Right renal cortex interstitium (tissue), 3 donors: Measurements from ENCODE around the gene FCGBP. TPM values are rescaled to one million over a fixed set of nuclear protein-coding genes. Genes with fewer than 3 reads are reported as not detected.

Experiments used
- DNase-seq, 3 donors: peaks; one replicate each; pipeline ENCODE4 v3.0.0-alpha.2; 2013; ENCODE audit warnings: low read depth in 3 of 3, low spot score in 2 of 3
- polyA plus RNA-seq, 3 donors: library from polyadenylated mRNA; unstranded; fragments of 120-200 nt; gene quantifications; one replicate each; pipeline ENCODE4 v1.2.1, GENCODE V29; 2013; ENCODE audit not compliant: insufficient read length in 3 of 3

FCGBP gene
- polyA plus RNA-seq, 3 donors = 5.4 to 9.4 (median 9.2) TPM

DNA sequence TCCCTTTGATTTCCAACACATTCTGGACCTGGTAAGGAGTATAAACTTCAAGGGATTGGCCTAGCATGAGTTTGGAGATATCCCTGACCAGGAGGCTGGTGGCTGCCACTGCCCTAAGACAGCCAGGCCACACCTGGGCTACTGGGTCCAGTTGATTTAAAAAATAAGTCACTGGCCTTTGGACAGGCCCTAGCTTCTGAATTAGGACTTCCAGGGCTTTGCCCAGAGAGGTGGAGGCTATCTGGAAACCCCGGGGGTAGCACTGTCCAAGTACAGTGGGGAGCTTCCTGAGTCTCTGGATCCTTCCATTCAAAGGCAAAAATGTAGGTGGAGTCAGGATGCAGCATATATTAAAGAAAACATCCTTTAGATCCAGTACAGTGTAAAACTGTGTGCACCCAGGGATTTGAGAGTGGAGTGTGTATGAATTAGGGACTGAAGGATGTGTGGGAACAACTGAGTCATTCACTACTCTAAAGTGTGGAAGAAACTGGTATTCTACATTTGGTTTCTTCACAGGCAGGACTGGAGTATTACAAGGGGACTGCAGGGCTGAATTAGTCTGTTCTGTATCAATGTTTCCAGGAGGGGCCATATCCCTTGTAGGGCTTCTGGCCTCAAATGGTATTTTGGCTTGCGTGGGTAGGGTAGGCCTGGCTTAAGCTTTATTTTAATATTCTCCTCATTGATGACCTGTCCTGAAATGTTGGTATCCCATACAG lies 14.8 kb upstream of the FCGBP start:
- DNase-seq = no peak

DNA sequence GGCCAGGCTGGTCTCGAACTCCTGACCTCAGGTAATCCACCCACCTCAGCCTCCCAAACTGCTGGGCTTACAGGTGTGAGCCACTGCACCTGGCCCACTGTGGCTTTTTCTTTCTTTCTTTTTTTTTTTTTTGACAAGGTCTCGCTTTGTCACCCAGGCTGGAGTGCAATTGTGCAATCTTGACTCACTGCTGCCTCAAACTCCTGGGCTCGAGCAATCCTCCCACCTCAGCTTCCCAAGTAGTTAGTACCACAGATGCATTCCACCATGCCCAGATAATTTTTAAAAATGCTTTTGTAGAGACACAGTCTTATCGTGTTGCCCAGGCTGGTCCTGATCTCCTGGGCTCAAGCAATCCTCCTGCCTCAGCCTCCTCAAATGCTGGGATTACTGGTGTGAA lies 12.1 kb upstream of the FCGBP start:
- DNase-seq = no peak

DNA sequence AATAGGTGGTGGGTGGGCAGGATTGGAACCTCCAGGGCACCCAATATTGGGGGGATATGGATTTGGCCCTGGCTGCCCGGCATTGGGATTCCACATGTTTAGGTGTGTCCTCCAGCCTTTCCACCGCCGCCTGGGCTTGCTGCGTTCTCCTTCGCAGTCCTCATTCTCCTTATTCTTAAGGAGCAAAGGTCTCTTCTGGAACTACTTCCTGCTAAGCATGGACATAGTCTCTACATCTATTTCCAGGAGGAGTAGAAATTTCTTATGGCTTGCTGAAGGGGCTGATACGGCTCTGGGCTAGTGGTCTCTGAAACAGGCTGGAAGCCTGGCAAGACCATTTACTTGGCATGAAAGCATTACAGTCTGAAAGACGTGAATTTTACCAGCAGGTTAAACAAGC lies 9.2 kb upstream of the FCGBP start:
- DNase-seq = no peak

DNA sequence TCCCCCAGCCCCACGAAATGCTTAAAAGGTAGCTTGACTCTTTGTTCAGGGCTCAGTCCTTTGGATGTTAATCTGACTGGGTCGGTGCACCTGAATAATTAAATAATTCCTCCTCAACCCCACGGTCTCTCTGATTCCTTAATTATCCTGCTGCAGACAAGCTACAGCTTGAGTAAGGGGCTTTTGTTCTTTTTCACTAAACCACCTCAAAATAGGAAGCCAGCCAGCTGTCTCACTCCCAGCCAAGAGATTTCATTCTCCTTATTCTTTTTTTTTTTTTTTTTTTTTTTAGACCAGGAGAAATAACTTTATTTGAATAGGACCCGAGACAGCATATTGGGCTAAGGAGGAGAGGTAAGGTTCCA lies 7.9 kb upstream of the FCGBP start:
- no peak for DNase-seq

DNA sequence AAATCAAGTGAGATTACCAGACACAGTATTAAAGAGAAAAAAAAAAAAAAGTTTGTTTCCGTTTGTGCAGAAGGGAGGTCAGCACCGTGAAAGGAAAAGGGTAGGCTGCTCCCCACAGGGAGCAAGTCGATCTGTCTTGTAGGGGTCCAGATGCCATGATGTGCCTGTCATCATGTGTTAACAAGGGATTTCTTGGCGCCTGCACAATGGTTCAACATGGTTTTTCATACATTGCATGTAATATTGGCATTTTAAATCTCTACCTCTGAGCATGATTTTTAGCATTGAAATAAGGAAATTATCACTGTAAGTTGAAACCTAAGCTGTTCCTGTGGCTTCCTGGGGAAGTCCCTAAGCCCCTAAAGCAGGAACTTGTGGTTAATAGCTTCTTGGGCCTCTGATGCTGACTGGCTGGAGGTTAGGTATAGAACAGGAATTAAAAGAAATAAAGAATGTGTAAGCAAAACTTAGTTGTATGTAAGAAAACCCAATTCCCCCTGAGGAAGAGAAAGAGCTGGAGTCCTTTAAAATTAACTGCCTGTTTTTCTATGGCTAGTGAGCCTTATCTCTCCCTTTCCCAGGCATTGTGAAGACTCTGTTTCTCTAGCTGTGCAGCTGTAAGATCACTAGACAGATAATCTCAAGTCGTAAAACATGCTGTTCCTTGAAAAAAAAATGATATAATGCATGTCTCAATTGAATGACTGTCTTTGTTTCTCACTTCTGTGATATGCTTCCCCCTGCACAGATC lies 7.4 kb upstream of the FCGBP start:
- DNase-seq = no peak

DNA sequence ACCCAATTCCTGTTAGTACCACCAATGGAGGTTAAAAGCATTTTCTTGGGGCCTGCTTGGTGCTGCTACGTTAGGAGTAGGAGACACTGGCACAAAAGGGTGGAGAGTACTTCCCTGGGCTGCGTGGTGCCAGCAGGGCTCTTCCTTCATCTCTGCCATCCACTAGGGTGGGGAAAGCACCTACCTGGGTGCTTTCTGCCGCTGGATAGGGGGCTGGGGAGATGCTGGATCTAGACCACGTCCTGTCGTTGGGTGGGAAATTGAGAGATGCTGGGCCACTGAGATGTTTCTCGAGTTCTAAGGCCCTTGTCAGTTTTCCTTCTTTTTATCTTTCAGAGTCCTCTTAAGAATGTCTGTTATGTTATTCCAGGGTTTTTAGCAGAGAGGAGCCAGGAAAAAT lies 6.7 kb upstream of the FCGBP start:
- DNase-seq = no peak

DNA sequence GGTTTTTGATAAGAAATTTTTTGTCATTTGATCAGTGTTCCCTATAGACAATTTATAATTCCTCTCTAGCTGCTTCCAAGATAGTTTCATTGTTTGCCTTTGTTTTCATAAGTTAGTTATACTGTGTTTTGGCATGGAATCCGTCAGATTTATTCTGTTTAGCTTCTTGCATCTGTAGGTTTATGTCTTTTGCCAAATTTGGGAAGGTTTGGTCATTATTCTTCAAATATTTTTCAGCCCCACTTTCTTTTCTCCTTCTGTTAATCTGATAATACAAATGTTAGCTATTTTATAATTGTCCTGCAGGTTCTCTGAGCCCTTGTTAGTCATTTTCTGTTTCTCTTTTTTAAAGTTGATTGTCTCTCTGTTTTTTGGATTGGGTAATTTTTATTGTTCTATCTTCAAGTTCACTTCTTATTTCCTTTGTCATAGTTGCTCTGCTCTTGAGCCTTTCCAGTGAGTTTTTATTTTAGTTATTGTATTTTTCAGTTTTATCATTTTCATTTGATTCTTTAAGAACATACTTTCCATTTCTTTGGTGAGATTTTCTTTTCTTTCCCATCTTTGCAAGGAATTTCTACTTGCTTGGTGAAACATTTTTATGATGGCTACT lies 5.9 kb upstream of the FCGBP start:
- no peak for DNase-seq

DNA sequence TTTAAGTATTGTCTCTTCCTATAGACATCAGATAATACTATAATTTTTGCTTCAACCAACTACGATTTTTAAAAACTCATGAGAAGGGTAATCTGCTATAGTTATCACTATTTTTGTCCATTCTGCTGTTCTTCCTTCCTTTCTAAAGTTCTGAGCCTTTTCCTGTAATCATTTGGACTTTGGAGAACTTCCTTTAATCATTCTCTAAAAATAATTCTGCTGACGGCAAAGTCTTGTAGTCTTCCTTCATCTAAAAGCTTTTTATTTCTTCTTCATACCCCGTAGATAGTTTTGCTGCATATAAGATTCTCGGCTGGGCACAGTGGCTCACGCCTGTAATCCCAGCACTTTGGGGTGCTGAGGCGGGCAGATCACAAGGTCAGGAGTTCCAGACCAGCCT lies 5.1 kb upstream of the FCGBP start:
- no peak for DNase-seq

DNA sequence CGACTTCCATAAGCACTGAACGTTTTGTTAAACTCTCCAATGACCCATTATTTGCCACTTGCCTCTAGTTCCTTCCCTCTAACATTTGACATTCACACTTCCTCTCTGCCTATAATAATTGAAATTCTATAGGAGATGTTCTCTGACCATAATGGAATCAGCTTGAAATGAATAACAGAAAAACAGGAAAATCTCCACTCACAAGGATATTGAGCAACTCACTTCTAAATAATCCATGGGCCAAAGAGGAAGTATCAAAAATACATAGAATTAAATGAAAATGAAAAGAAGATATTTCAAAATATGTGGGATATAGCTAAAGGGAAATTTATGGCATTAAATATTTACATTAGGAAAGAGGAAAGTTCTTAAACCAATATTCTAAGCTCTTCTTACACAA lies 3.4 kb upstream of the FCGBP start:
- no peak for DNase-seq

DNA sequence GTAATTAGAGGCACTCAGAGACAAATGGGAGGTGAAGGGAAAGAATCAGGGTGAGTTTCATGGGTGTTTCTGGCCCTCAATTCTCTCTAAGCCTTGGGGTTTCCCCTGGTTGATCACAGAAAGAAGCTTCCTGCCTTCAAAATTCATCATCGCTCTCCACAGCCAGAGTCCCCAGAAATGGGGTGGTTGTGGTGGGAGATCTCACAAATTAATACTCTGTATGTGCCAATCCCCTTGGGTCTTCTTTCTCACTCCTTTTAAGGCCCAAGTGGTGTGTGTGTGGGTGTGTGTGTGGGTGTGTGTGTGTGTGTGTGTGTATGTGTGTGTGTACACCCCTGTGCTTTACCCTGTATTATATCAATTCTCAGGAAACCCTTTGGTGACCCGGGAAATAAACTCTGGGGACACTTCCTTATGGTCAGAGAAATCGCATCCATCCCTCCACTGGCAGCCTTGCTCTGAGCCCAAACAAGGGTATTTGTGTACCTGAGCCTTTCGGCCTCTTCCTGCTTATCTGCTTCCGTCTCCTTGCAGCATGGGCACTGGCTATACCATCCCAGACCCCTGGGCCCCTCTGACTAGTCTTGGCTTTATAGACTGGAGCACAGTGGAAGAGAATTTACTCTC lies 2.8 kb upstream of the FCGBP start:
- DNase-seq = no peak

DNA sequence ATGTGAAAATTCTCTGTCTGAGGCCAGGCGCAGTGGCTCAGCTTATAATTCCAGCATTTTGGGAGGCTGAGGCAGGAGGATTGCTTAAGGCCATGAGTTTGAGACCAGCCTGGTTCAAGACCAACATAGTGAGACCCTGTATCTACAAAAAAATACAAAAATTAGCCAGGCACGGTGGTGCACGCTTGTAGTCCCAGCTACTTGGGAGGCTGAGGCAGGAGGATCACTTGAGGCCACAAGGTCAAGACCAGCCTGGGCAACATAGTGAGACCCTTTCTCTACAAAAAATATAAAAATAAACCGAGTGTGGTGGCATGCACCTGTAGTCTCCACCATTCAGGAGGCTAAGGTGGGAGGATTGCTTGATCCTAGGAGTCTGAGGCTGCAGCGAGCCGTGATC lies 2.2 kb upstream of the FCGBP start:
- DNase-seq = no peak

DNA sequence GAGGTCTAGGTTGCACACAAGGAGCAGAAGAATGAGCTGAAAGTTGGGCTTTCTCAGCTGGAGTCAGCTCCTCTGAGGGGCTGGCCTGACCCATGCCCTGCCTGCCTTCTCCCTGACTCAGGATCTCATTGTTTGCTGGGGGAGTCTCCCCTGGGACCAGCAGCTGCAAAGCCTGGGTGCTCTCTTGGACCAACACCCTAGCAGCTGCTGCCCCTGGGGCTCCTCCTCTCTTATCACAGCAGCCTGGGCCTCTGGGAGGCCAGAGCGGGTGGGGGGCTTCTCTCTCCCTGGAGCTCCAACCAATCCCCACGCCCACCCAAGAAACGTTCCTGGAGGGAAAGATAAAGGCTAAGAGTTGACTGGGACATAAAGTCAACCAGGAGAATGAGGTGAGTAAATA lies 1.6 kb upstream of the FCGBP start:
- DNase-seq = no peak

DNA sequence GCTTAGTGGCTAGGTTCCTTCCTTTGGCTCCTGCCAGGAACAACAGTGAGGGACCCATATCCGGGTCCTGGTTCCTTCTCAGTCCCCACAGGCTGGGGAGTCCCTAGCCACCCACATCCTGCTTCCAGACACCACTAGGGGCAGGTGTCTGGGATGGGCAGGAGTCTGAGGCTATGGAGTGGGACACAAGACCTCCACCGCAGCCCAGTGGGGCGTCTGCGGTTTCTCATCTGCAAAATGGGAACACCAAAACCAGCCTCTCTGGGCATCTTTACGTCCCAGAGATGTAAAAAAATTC lies 879 bp upstream of the FCGBP start:
- no peak for DNase-seq

DNA sequence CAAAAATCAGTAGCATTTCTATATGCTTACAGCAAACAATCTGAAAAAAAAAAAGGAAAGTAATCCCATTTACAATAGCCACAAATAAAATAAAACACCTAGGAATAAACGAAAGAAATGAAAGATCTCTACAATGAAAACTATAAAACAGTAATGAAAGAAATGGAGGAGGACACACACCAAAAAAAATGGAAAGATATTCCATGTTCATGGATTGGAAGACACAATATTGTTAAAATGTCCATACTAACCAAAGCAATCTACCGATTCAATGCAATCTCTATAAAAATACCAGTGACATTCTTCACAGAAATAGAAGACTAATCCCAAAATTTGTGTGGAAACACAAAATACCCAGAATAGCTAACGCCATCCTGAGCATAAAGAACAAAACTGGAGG lies 4.7 kb downstream of the FCGBP start:
- DNase-seq = no peak

DNA sequence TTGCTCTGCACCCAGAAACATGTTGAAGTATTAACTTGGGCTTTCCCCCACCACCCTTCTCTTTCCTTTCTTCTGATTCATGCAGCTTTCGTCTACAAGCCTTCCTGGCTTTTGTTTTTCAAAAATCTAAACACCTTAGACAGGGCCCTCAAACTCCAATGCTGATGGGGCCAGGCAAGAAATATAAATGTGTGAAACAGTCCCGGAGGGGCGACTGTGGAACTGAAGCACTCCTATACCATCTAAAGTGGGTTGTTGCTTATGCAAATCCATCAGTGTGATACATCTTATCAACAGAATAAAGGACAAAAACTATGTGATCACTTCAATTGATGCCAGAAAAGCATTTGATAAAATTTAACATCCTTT lies 6.1 kb downstream of the FCGBP start:
- DNase-seq = no peak

DNA sequence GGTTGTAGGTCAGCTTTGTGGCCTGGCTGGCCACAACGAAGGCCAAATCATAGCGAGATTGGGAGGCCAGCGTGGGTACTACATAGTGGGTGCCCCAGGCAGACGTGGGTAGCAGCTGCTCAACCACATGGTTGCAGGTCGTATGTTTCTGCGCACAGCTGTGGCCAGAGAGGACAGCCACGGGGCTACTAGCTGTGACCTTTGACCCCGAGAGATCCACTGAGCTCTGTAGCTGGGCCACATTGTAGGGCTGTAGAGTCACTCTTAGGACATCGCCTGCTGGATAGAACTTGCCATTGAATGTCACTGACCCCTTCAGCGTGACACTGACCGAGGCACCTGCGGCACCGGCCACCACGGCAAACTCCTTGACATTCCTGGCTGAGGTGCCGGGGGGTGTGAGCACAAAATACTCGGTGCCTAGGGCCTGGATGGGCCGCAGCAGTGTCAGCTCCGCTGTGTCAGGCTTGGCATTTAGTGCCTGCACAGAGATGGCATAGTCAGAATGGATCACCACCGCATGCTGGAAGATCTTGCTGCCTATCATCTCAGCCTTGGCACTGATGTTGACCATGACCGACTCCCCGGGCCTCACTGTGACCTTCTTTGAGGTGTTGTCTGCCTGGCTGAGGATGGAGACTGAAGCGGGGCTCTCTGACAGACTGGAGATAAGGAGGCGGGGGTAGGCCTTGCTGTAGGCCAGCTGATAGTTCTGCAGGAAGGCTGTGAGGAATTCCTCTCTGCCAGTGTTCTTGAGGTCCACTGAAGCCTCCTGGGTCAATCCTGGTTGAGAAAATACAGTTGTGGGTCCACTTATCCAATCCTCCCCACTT lies 6.7 kb downstream of the FCGBP start:
- DNase-seq = no peak

DNA sequence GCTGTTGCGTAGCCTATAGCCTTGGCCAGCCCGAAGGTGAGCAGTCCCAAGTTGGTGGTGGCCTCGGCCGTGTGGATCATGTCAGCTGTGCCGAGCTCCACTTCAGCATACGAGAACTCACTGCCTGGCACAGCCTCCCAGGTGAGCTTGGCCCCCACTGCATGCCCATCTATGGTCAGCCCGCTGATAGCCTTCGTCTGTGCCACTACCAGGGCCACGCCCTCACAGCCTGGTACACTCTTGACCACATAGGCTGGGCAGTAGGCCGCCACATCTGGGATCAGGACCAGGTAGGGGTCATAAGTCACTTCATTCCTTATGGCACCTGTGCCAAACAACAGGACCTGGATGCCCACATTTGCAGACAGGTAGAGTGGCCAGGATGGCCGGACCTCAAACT lies 7.4 kb downstream of the FCGBP start:
- DNase-seq = no peak

DNA sequence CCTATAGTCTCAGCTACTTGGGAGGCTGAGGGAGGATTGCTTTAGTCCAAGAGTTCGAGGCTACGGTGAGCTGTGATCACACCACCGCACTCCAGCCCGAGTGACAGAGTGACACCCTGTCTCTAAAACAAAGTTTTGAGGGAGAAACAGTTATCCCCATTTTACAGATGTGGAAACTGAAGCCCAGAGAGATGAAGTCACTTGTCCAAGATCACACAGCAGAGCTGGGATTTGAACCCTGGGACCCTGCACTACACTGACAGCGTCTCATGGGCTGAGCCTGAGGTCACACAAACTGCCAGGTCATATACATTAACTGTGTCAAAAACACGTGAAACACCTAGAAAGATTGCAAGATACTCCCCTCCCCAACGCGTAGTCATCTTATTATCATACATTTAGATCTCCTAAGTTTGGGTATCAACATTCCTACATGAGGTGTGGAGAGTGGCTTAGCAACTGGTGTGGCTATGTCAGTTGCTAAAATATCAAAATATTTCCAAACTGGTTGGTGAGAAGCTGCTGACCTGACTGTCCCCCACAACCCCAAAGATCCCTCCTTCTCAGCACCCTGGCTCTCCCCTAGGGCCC lies 8.2 kb downstream of the FCGBP start:
- no peak for DNase-seq

DNA sequence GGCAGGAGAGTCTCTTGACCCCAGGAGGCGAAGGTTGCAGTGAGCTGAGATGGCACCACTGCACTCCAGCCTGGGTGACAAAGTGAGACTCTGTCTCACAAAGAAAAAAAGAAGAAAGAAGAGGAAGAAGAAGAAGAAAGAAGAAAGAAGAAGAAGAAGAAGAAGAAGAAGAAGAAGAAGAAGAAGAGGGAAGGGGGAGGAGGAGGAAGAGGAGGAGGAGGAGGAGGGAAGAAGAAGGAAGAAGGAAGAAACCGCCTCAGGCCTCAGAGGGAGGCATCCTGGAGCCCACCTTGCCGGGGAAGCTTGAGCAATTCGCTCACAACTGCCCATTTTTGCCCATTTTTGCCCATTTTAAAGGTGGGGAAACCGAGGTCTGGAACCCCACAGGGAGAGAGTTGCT lies 9.5 kb downstream of the FCGBP start:
- DNase-seq = no peak

DNA sequence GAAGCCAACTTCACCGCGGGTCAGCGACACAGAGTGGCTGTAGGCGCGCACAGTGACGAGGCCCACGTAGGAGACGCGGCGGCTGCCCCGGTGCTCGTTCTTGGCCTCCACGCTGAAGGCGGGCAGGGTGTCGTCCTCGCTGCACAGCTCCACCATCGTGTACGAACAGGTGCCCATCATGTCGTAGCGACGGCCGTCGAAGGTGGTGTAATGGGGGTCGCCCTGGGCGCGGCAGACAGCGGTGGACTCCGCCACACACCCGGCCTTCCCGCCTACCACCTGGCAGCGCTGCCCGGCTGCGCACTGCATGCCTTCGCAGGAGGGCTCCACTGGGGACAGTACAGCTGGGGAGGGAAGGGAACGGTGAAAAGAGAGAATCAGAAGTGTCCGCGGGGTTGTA lies 10.0 kb downstream of the FCGBP start:
- DNase-seq = no peak

DNA sequence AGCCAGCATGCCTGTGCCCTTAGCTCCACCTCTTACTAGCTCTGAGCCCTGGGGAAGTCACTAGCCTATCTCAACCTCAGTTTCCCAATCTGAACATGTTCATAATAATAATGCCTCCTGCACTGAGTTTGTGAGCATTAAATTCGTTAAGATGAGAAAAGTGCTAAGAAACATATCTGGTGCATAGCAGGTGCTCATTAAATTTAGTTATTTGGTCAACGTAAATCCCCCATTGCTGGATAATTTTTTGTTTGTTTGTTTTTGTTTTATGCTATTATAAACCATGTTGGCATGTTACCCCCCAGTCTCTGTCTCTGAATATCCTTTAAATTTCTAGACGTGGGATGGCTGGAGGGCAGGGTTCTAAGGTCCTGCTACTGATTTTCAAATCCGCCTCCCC lies 10.6 kb downstream of the FCGBP start:
- DNase-seq = no peak
